SKM-1 treated with dmso at 0.1 percent for 144 hours (cell line): ENCODE data around the gene INO80D.
"Not testable (repeated sequence)": the region's sequence is repeated elsewhere in the genome, so short reads cannot be mapped to it uniquely, and the experiment has no call there.

Experiments used
- DNase-seq: peaks from one replicate; lab custom pipeline; 2025; ENCODE audit not compliant: unreplicated experiment; lab: John Stamatoyannopoulos, UW

The INO80D gene

DNA sequence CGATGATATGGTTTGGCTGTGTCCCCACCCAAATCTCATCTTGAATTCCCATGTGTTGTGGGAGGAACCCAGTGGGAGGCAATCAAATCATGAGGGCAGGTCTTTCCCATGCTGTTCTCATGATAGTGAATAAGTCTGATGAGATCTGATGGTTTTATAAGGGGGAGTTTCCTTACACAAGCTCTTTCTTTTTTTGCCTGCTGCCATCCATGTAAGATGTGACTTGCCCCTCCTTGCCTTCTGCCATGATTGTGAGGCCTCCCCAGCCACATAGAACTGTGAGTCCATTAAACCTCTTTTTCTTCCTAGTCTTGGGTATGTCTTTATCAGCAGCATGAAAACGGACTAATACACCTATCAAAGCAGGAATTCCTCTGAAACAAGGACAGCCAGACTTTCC lies 107.2 kb downstream of the INO80D start:
- not testable (repeated sequence) for DNase-seq

DNA sequence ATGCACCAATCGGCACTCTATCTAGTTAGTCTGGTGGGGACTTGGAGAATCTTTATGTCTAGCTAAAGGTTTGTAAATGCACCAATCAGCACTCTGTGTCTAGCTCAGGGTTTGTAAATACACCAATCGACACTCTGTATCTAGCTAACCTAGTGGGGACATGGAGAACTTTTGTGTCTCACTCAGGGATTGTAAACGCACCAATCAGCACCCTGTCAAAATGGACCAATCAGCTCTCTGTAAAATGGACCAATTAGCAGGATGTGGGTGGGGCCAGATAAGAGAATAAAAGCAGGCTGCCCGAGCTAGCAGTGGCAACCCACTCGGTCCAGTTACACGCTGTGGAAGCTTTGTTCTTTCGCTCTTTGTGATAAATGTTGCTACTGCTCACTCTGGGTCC lies 108.3 kb downstream of the INO80D start:
- DNase-seq: not testable (repeated sequence)

DNA sequence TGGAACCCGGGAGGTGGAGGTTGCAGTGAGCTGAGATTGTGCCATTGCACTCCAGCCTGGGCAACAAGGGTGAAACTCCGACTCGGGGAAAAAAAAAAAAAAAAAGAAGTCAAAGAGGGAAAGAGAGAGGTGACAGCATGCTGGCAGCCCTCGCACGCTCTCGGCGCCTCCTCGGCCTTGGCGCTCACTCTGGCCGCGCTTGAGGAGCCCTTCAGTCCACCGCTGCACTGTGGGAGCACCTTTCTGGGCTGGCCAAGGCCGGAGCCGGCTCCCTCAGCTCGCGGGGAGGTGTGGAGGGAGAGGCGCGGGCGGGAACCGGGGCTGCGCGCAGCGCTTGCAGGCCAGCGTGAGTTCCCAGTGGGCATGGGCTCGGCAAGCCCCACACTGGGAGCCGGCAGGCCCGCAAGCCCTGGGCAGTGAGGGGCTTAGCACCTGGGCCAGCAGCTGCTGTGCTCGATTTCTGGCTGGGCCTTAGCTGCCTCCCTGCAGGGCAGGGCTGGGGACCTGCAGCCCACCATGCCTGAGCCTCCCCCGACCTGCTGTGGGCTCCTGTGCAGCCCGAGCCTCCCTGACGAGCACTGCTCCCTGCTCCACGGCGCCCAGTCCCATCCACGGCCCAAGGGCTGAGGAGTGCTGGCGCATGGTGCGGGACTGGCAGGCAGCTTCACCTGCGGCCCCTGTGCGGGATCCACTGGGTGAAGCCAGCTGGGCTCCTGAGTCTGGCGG lies 108.9 kb downstream of the INO80D start:
- not testable (repeated sequence) for DNase-seq

DNA sequence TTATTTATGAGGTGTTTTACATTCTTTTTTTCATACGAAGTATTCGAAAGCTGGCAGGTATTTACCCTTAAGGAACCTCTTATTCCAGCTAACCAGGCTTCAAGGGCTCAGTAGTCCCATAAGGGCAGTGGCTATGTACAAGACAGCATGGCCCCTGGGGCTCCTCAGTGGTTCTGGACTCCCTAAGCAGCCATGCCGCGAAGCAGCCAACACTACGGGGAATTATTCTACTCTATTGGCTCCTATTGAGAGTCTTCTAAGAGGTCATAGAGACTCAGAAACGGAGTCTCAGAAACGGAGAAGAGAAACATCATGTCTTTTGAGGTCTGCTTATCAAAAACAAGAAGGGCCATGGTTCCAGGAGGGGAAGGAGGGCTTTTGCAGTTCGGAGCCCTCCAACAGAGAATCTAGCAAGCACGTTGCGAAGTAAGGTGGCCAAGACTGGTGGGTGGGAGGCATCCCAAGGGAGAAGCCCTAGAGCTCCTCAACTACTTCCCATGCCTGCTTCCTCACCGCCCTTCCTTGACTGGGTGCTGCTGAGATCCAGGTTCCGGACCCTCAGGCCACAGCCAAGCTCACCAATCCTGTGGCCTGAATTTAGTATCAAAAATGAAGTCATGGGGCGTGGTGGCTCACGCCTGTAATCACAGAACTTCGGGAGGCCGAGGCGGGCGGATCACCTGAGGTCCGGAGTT lies 109.7 kb downstream of the INO80D start:
- no peak for DNase-seq

DNA sequence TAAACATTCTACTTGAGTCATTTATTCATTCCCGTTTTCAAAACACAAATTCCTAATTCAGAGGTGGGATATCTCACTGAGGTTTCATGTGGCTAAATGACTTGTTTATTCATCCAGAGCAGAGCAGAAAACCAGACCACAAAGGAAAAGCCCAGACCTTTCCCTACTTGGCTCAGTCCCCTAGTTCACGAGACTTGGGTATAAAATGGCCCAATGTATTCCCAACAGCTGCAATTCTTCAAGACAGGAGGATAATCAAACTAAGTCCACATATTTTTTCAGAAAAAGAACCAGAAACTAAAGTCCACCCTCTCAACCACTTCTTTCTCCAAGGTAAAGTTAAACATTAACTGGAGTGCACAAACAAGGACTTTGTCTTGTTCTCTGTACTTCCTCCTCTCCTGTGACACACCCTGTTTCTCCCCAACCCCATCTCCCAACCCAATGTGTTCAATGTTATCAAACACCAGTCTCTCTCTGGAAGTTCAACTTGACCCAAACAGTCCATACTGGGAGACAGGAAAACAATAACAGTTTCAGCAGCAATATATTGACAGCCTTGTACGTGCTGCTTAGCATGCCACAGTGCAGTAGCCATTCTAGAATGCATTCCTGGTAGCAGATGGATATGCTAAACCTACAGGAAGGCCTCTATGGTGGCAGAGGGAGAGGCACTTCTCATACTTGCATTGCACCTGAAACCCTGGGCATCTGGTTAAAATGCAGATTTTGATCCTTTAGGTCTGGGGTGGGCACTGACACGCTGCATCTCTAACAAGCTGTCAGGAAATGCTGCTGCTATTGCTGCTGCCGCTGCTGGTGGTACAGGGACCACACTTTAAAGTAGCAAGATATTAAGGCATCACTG lies 110.7 kb downstream of the INO80D start:
- DNase-seq: no peak

DNA sequence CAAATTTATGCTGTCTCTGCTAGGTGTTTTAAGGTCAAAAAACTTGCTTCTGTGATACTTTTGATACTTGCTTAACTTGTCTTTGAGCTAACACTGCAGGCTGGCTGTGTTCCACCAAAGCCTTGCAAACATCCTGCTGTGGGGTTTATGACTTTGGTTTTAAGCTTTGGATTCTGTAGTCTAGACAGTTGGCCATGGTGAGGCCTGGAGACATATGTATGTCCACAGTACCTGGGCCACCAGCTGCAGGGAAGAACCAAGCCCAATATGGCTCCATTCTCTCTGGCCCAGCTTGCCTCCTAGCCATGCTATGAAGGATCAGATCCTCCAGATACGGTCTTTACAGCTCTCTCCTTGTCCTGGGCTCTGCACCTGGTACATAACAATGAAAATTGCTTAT lies 113.9 kb downstream of the INO80D start:
- DNase-seq: no peak

DNA sequence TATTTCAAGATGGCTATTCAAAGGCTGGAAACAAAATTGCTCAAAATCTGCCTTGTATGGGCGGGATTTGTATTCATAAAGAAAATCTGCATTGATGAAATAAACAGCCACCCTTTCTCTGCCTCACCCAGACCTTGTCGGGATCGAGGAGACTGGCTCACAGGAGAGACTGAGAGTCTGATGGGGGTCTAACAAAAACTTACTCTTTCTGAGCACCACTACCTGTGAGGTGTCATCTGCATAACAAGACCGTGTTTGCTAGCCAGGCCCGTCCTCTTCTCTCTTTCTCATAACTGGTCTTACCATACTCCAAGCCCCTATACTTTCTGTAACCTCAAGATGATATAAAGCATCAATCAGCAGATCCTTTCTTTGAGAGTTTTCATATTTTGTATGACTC lies 115.6 kb downstream of the INO80D start:
- DNase-seq: no peak

DNA sequence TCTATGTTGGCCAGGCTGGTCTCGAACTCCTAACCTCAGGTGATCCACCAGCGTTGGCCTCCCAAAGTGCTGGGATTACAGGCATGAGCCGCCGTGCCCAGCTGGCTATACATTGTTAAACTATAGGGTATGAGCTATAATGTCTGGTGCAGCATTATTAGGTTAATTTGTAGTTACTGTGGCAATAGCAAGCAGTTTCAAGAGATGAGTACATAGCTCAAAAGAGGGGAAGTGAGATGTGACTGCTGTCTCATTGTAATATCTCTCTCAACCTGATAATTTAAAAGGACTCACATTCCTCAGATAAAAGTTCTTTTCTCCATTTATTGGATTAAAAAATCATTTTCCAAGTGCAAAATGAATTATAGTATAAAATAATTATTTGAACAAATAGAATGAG lies 116.4 kb downstream of the INO80D start:
- DNase-seq: no peak

DNA sequence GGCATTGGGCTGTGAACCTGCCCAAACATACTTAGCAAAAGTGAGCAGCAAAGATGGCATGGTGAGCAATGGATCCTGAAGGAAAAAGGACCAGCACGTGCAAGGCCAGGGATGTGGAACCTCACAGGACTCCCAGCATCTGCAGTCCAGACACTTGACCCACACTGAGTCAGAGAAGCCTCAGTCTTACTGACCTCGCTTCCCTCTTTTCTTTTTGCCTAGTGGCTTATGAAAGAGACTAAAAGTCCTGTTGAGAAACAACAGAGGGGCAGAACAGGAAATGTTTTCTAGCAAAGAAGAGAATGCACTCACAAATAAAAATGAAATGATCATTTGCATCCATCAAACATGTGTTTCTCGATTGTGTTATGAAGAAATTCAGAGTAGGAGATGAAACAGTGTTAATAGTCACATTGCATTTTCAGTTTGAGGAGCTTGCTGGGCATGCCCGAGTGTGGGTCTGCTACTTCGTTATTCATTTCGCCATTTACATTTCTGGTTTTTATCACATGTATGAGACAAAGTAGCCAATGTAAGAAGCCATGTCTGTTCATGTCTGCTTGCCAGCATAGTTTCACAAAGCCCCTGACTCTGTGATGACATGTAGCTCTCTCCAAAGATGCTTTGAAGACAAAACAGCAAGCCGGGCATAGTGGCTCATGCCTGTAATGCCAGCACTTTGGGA lies 118.4 kb downstream of the INO80D start:
- peak; percentile 79 for DNase-seq

DNA sequence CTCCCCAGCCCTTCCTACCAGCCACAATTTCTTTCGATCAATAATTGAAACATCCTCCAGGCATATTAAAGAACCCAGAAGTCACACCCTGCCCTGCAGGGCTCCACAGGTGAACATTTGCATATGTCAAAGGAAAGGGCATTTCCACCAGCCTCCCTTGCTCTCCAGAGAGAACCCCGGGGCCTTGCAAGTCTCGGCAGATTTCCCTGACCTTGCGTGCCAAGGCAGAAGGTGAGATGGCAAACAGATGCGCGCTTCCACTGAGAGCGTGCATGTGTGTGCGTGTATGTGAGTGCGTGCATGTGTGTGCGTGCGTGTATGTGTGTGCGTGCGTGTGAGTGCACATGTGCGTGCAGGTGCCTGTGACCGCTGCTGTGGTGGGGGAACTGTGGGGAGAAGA lies 120.3 kb downstream of the INO80D start:
- no peak for DNase-seq

DNA sequence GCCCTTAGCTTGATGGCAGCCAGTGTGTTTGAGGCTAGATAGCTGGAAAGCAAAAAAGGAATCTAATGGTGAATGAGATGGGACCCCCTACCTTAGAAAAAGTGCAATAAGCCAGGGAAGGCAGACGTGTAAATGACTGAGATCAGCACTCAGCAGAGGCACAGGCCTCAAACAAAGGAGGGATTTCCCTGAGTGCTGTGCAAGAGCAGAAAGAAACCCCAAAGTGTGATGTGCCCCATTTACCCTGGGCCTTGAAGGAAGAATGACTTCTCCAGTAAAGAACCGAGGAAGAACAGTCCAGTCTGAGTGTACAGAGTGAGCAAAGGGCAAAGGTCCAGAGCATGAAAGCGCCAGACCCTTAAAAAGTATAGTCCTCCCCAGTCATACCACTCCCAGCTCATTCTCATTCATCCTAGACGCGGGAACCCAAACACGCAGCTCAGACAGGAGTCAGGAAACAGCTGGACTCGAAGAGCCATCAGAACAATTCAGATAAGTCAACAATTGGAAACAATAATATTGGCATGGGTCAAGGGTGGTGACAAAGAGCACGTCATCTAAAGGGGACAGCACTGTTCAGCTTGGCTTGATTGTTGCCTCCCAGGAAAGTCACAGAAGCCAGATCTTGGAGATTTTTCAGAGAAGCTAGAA lies 121.7 kb downstream of the INO80D start:
- no peak for DNase-seq

DNA sequence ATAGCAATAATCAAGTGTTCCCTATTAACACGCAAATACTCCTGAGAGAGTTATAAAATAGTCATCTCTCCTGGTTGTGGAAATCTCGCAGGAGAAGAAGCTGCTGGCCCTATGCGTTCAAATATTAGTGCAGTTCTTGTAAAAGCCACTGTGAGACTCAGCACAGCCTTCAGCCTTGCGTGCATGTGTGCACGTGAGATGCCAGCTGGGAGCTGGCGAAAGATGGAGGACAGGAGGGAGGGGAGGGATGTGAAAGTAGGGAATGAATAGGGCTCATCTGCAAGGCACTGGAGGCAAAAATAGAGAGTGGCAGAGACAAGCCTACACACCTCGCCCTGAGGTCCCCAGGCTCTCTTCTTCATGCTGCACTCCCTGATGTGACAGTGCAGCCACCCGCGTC lies 126.5 kb downstream of the INO80D start:
- no peak for DNase-seq

DNA sequence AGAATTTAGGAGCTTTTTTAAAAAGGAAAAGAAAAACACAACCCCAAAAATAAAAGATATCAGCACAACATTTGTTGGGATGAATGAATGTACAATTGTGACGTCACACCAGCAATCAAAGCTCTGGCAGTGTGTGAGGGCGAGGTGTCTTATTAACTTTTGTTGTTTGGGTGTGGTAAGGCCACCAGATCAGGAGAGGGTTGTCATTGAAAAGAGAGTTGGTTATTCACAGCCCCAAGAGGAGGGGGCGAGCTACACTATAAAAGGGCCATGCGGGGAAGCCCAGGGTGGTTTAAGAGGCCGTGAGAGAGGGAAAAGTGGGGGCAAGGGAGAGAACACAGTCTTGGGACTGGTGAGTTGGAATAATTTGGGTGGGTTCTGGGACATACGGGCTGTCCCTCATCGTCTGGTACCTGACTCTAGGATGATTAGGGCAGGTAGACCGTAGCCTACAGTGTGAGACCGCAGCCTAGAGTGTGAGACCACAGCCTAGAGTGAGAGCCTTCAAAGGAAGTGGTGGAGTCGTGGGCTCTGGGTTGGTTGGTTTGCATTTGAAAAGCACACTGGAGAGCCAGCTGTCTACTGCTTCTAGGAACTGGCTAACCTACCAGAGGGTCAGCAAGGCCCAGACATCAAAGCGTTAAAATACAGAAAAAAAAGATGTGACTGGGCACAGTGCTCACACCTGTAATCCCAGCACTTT lies 128.4 kb downstream of the INO80D start:
- DNase-seq: no peak

DNA sequence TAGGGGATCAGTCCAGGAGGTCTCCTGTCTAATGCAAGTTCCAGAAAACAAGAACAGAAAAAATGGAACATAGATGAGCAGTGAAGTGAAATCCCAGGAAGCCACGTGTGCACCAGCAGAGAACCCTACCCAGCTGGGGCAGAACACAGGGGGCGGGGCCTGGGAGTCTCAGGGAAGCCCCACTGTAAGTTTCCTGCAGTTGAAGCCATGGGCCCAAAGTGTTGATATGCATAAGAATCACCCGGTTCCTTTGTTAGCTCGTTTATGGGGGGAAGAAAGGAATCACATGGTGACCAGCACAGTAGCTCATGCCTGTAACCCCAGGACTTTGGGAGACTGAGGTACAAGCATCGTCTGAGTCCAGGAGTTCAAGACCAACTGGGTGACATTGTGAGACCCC lies 131.3 kb downstream of the INO80D start:
- no peak for DNase-seq

DNA sequence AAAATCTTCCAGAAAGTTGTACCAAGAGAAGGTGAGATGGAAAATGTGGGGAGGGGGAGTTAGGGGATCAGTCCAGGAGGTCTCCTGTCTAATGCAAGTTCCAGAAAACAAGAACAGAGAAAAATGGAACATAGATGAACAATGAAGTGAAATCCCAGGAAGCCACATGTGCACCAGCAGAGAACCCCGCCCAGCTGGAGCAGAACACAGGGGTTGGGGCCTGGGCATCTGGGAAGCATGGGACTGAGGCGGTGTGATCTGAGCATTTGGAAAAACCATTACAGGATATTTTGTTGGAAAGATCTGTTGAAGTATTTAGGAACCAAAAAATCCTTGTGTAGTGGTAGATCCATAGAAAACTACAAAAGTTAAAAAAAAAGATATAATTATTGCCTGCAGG lies 133.7 kb downstream of the INO80D start:
- DNase-seq: no peak

DNA sequence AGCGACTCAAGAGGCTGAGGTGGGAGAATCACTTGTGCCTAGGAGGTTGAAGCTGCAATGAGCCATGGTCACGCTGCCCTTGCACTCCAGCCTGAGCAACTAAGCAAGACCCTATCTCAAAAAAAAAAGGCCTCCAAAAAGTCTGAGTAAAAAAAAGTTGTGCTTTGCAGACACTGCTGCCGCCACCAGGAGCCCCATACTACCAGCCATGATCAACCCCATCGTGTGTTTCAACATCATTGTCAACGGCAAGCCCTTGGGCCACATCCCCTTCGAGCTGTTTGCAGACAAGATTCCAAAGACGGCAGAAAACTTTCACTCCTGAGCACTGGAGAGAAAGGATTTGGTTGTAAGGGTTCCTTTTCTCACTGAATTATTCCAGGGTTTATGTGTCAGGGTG lies 137.1 kb downstream of the INO80D start:
- DNase-seq: no peak

DNA sequence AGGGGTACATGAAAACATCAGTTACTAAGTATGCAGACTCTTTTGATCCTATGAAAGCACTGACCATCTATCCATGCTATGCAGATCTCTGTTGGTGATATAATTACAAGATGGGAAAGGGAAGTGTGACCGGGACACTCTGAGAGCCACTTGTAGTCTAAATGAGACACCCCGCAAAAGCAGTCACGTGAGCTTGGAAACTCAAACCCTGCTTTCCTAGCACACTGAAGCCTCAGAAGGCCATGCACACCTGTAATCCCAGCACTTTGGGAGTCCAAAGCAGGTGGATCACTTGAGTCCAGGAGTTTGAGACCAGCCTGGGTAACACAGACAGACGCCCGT lies 137.5 kb downstream of the INO80D start:
- DNase-seq: no peak

DNA sequence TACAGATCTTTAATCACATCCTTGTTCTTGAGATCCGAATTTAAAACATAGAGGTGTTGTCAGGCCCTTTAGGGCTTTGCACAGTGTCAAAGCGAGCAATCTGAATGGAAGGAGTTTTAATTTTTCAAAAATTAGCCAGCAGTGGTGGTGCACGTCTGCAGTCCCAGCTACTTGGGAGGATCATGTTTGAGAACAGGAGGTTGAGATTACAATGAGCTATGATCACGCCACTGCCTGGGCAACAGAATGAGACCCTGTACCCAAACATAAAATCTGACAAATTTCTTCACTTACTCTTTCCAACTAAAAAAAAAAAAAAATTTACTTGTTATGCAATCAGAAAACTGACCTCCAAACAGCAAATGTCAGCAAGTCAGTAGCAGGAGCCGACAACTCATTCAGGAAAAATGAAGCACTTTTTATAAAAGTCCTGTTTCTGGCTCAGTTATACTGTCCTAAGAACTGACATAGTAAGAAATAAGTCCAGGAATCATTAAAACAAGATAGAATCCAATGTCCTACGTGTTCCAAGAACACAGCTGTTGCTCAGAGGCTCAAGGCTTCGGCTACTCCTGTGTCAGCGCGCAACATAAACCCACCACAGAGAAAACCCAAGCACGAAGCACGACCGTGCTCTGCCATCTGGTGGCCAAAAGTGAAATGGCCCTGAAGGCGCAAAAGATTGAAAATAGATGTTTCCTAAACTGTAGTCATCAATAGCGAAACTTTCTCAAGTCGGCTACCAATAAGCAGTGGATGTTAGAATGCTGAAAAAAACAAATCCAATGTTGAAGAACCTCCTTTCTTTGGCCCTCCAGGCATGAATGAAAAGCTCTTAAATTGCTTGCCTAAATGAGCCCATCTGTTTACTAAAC lies 138.1 kb downstream of the INO80D start:
- DNase-seq: peak; percentile 48

DNA sequence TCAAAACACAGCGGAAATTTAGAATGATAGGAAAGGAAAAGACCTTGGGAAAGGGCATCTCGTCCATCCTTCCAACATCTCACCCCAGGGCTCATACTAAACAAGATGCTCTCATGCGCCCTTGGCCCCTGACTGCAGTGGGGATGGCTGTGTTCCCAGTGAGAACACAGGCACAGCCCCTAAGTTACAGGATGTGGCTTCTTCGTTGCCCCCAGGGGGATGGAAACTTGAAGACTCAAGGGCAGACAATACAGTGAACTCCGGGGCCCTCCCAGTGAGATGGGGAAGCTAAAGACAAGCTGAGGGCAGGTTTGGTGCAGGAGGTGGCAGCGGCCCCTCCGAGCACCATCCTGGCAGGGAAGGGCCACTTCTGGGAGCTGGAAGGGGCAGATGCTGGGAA lies 139.7 kb downstream of the INO80D start:
- no peak for DNase-seq
